ENCODE data around the gene EPS8L3.
"Not testable (repeated sequence)": the region's sequence is repeated elsewhere in the genome, so short reads cannot be mapped to it uniquely, and the experiment has no call there.

The EPS8L3 gene

DNA sequence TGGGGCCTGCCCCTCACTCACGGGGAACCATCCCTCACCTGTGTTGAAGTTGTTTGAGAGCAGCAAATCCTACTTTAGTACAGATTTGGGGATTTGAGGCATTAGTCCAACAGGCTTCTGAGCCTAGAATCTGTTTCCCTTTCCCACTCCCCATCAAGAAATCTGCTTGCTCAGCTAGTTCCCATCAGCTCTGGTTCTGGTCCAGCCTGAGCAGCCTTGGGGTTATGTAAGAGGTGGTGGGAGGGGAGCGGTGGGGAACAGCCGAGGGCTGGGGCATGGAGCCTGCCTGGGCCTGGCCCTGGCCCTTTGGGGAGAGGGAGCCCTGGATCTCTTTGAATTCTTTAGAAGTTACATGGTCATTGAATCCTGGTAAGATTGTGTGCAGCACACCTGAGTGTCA is 47.6 kb downstream of the EPS8L3 start:
- no peak for TF ChIP-seq Cebpa-rat (IDR thresholded peaks at IDR 0.05)
- Histone ChIP-seq H3K9me3 (replicated peaks in 1 of 11) (peaks cover 0 to 10% (median 6%) of the 10 kb centered on the region in 11 experiments; a peak in 7 of 22 replicates), H3K4me2 (no peak overlapping the region), H3K9ac (no peak overlapping the region), H3K27me3 (peaks cover 9 to 14% (median 13%) of the 10 kb centered on the region in 11 experiments; a peak in 20 of 22 replicates), H3K36me3 (no peaks in the 10 kb centered on the region), H3K4me3 (no peak overlapping the region), H3K4me1 (peaks cover 0 to 13% (median 2%) of the 10 kb centered on the region in 10 experiments; a peak in 8 of 20 replicates), H3K27ac (no peak overlapping the region), H4K20me1 (no peaks in the 10 kb centered on the region)

GRCh38 chr1:109714661-109715372 is 48.9 kb downstream of the EPS8L3 start:
- H3K9ac ChIP-seq: no peak overlapping the region
- H3K27ac ChIP-seq: no peak overlapping the region
- no peak overlapping the region for H3K4me3 ChIP-seq
- no peak for TF ChIP-seq Cebpa-rat (IDR thresholded peaks at IDR 0.05)
- peaks cover 9 to 14% (median 13%) of the 10 kb centered on the region in 11 experiments; a peak in 20 of 22 replicates for H3K27me3 ChIP-seq
- H3K4me1 ChIP-seq: peaks cover 0 to 12% (median 2%) of the 10 kb centered on the region in 10 experiments; a peak in 8 of 20 replicates
- H3K9me3 ChIP-seq (replicated peaks in 1 of 11): peaks cover 2 to 23% (median 8%) of the 10 kb centered on the region in 11 experiments; a peak in 21 of 22 replicates
- no peak overlapping the region for H3K4me2 ChIP-seq
- no peaks in the 10 kb centered on the region for H4K20me1 ChIP-seq
- no peaks in the 10 kb centered on the region for H3K36me3 ChIP-seq

GRCh38 chr1:109713636-109714035 is 50.1 kb downstream of the EPS8L3 start:
- peaks cover 9 to 14% (median 13%) of the 10 kb centered on the region in 11 experiments; a peak in 20 of 22 replicates for H3K27me3 ChIP-seq
- H3K9ac ChIP-seq: no peak overlapping the region
- TF ChIP-seq Cebpa-rat (IDR thresholded peaks at IDR 0.05): no peak

GRCh38 chr1:109712321-109712864 is 51.3 kb downstream of the EPS8L3 start:
- TF ChIP-seq Cebpa-rat (IDR thresholded peaks at IDR 0.05): no peak
- H3K36me3 ChIP-seq: peaks cover 0 to 12% (median 0%) of the 10 kb centered on the region in 11 experiments; a peak in 2 of 22 replicates
- H3K4me2 ChIP-seq: peak overlapping the region in 4 of 11 experiments; percentile 5 to 30 (median 20); a peak in 4 of 22 replicates
- H3K4me3 ChIP-seq: no peak overlapping the region; a peak in 1 of 20 replicates
- H3K9ac ChIP-seq: no peak overlapping the region
- H4K20me1 ChIP-seq: no peaks in the 10 kb centered on the region
- peaks cover 9 to 14% (median 13%) of the 10 kb centered on the region in 11 experiments; a peak in 20 of 22 replicates for H3K27me3 ChIP-seq
- H3K4me1 ChIP-seq: no peaks in the 10 kb centered on the region
- H3K27ac ChIP-seq: no peak overlapping the region
- H3K9me3 ChIP-seq (replicated peaks in 1 of 11): peaks cover 27 to 47% (median 33%) of the 10 kb centered on the region in 11 experiments

More at GRCh38 chr1:109713636-109714035, 50.1 kb downstream of the EPS8L3 start:
- Histone ChIP-seq H3K9me3 (replicated peaks in 1 of 11) (peaks cover 14 to 34% (median 20%) of the 10 kb centered on the region in 11 experiments), H3K4me1 (no peaks in the 10 kb centered on the region; a peak in 1 of 20 replicates), H3K4me3 (no peak overlapping the region), H4K20me1 (no peaks in the 10 kb centered on the region), H3K36me3 (0 out of 22 replicates have a peak, but pooled peaks cover 0 to 6% (median 0%) of the 10 kb centered on the region in 11 experiments), H3K27ac (no peak overlapping the region), H3K4me2 (no peak overlapping the region)

- peaks cover 9 to 14% (median 13%) of the 10 kb centered on the region in 11 experiments; a peak in 20 of 22 replicates for H3K27me3 ChIP-seq
- not testable (repeated sequence) for H3K4me1 ChIP-seq, H3K9ac ChIP-seq, H3K27ac ChIP-seq, H4K20me1 ChIP-seq
- peak within 1 kb of the TSS in 1 of 10 experiments; percentile 29; a peak in 1 of 20 replicates for H3K4me3 ChIP-seq
- H3K36me3 ChIP-seq: peaks cover 0 to 12% (median 0%) of the 10 kb centered on the region in 11 experiments; a peak in 2 of 22 replicates
- peak within 1 kb of the TSS in 4 of 11 experiments; percentile 5 to 30 (median 20); a peak in 5 of 22 replicates for H3K4me2 ChIP-seq
- peaks cover 27 to 52% (median 35%) of the 10 kb centered on the region in 11 experiments for H3K9me3 ChIP-seq (replicated peaks in 1 of 11)
Observed at GRCh38 chr1:109711593-109712320, 52.0 kb downstream of the EPS8L3 start, which contains the start of gene GSTM5. Gene GSTM5 (plus strand): TSS chr1:109712251. CDS start chr1:109712313, 62 bp downstream.

DNA sequence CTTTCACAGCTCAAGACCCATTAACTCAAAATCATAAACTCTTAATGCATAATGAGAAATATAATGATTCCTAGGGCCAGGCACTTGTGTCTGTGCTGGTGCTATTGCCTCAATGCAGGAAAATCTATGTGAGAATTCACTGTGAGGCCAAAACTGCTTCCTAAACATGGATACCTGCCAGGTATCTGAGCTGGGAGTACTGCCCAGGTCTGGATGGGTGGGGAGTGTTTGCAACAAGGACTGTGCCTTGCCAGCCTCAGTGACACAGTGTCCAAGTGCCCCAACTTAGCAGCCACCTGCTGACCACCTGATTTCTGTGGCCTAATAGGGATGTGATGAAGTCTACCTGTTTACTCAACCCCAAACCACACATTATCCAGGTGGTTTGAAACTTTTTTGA is 53.9 kb downstream of the EPS8L3 start:
- not testable (repeated sequence) for H3K4me1 ChIP-seq, H4K20me1 ChIP-seq, H3K27ac ChIP-seq, H3K4me2 ChIP-seq, H3K4me3 ChIP-seq, H3K9ac ChIP-seq
- peaks cover 9 to 14% (median 13%) of the 10 kb centered on the region in 11 experiments; a peak in 20 of 22 replicates for H3K27me3 ChIP-seq
- peaks cover 28 to 64% (median 39%) of the 10 kb centered on the region in 11 experiments for H3K9me3 ChIP-seq (replicated peaks in 1 of 11)
- H3K36me3 ChIP-seq: peaks cover 0 to 12% (median 0%) of the 10 kb centered on the region in 11 experiments; a peak in 2 of 22 replicates

DNA sequence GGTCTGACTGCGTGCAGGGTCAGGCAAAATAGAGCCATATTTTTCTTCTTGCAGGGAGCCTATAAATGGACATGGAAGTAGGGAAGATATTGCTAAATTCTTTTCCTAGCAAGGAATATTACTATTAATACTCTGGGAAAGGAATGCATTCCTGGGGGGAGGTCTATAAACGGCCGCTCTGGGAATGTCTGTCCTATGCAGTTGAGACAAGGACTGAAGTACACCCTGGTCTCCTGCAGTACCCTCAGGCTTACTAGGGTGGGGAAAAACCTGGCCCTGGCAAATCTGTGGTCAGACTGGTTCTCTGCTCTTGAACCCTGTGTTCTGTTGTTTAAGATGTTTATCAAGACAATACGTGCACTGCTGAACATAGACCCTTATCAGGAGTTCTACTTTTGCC is 54.8 kb downstream of the EPS8L3 start:
- H3K4me2 ChIP-seq, H4K20me1 ChIP-seq, H3K4me3 ChIP-seq, H3K9ac ChIP-seq, H3K27ac ChIP-seq, H3K4me1 ChIP-seq: not testable (repeated sequence)
- H3K27me3 ChIP-seq: peaks cover 9 to 14% (median 13%) of the 10 kb centered on the region in 11 experiments; a peak in 20 of 22 replicates
- peaks cover 36 to 73% (median 47%) of the 10 kb centered on the region in 11 experiments for H3K9me3 ChIP-seq (replicated peaks in 1 of 11)
- H3K36me3 ChIP-seq: peaks cover 0 to 12% (median 0%) of the 10 kb centered on the region in 11 experiments; a peak in 4 of 22 replicates

DNA sequence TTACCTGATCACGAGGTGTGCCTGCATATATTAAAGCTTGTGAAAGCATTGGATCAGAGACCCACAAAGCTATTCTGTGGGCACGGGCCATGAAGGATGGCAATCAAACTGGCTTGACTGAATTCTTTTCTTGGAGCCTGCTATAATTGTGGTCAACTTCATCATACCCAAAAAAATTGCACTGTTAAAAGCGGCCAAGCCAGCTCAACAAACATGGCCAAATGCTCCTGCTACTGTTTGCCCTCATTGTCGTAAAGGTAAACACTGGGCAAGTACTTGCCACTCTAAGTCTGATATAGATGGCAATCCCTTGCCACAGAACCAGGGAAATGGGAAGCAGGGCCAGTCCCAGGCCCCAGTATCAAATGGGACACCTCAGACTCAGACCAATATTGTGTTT is 58.3 kb downstream of the EPS8L3 start:
- H3K36me3 ChIP-seq: peaks cover 0 to 12% (median 4%) of the 10 kb centered on the region in 11 experiments; a peak in 5 of 22 replicates
- H3K27me3 ChIP-seq: no peaks in the 10 kb centered on the region
- H3K9me3 ChIP-seq (replicated peaks in 1 of 11): peaks cover 49 to 76% (median 58%) of the 10 kb centered on the region in 11 experiments
- H3K4me3 ChIP-seq: no peak overlapping the region
- H3K4me1 ChIP-seq: no peaks in the 10 kb centered on the region
- H3K27ac ChIP-seq: no peak overlapping the region
- no peak overlapping the region for H3K9ac ChIP-seq
- TF ChIP-seq Cebpa-rat (IDR thresholded peaks at IDR 0.05): no peak
- H3K4me2 ChIP-seq: no peak overlapping the region
- H4K20me1 ChIP-seq: no peaks in the 10 kb centered on the region
